ENCODE measurements around the gene CLDN6.
"Not testable (repeated sequence)": the region's sequence is repeated elsewhere in the genome, so short reads cannot be mapped to it uniquely, and the experiment has no call there.

DNA sequence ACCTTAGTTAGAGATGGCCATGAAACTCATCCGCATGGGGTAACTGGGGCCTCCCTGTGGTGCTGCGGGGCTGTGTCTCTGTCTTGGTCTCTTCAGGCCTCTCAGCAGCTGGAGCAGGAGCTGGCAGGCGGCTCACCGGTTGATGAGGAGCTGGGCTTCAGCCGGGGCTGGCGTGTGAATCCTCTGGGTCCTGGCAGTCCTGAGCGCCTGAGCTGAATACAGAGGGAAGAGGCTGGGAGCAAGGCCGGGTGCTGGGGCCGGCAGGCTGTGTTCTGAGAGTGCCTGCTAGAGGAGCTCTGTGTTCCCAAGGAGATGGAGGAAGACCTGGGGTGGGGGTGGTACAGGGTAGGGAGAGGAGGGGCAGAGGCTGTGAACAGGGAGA is 37.7 kb upstream of the CLDN6 start:
- TF ChIP-seq, protein P1, sequence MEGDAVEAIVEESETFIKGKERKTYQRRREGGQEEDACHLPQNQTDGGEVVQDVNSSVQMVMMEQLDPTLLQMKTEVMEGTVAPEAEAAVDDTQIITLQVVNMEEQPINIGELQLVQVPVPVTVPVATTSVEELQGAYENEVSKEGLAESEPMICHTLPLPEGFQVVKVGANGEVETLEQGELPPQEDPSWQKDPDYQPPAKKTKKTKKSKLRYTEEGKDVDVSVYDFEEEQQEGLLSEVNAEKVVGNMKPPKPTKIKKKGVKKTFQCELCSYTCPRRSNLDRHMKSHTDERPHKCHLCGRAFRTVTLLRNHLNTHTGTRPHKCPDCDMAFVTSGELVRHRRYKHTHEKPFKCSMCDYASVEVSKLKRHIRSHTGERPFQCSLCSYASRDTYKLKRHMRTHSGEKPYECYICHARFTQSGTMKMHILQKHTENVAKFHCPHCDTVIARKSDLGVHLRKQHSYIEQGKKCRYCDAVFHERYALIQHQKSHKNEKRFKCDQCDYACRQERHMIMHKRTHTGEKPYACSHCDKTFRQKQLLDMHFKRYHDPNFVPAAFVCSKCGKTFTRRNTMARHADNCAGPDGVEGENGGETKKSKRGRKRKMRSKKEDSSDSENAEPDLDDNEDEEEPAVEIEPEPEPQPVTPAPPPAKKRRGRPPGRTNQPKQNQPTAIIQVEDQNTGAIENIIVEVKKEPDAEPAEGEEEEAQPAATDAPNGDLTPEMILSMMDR (IDR thresholded peaks at IDR 0.05), result not testable (repeated sequence)
- not testable (repeated sequence) for TF ChIP-seq POLR2AphosphoS5 (IDR thresholded peaks at IDR 0.05)

Measured in gastroesophageal sphincter (tissue), 3 donors.